GM11168 (cell line): ENCODE data around the gene STN1.

ENCODE experiments used
- in situ Hi-C: fragments of 300-500 bp; cut with MboI; formaldehyde crosslinking; loops from one replicate; pipeline ENCODE4 v1.12.0; 2022; ENCODE audit warnings: low sequenced_read_pairs; ENCODE audit not compliant: unreplicated experiment

The STN1 gene

GRCh38 chr10:103871006-103871405 lies 47.0 kb downstream of the STN1 start:
- in situ Hi-C loops = no loop called here

- in situ Hi-C loops = no loop called here
Measured at GRCh38 chr10:103870516-103870915, 47.5 kb downstream of the STN1 start.

DNA sequence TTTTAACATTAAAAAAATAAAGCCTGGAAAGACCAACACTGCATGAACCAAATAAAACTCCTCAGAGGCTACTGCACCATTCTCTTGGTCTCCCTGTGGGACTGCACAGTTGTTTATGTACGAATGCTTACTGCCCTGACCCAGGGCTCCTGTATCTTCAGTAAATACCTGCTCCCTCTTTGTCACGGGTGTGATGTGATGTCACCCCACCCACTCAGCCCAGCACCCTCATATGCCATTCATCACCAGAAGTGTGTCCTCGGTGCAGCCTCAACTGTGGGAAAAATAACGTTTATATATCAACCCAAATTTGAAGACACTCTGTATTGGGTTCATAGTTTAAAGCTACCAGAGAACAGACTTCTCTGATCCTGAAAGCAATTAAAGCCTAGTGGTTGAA lies 48.6 kb downstream of the STN1 start:
- in situ Hi-C loops = no loop called here

DNA sequence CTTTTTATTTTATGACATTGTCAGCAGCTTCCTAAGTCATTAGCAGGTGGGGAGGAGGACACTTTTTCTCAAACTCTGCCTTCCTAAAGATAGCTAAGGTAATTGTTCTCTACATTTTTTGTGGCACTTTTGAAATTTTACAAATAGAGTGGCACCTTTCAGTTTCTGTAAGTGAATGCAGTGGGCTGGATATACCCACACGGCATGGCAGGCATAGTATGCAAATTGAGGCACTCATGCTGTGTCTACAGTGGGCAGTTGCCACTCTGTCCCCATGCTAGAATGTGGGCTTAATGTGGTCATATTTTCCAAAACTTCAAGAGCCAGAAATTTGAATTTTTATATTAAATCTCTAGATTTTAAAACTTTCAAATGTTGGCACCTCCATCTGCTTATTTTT lies 49.8 kb downstream of the STN1 start:
- in situ Hi-C loops = no loop called here

GRCh38 chr10:103861505-103861904 lies 56.5 kb downstream of the STN1 start:
- in situ Hi-C loops = loop anchor here (5.0 kb wide), 1 partner anchor 139 kb away; no protein-coding TSS in a partner anchor

DNA sequence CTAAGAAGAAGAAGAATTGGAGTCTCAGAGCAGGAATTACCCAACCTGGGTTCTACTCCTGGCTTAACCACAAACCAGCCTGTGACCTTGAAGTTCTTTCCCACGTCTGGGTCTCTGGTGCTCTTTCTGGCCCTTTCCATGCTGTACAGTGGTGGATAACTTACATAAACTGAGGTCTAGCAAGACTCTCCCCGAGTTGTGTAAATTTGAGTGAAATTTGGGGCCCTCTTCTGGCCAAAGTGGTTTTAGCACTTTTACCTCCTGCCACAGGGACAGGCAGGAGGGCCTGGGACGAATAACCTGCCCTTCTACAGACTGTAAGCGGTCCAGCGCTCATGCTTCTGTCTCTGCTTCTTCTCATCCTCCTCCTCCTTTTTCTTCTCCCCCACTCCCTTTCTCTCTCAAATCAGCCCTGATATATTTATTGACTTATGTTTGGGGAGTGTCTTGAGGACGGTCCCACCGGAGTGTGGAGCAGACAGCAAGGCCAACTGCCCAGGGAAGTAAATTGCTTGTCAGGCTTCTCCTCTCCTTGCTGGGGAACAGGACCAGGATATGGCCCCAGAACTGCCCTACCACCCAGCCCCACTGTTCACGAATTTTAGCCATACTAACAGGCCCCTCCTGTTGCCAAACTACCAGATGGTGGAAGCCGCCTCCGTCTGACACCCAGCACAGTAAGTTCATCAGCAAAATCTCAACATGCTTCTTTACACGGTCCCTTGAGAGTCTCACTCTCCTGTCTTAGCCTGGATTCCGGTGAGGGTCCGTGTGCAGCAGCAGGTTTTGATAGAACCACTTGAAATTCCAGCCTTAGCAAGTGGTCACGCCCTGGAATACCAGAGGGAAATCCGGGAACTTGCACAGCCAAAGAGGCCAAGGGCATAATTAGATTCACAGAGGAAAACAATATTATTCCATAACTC lies 58.6 kb downstream of the STN1 start:
- in situ Hi-C loops = loop anchor here (5.0 kb wide), 1 partner anchor 137 kb away; no protein-coding TSS in a partner anchor

DNA sequence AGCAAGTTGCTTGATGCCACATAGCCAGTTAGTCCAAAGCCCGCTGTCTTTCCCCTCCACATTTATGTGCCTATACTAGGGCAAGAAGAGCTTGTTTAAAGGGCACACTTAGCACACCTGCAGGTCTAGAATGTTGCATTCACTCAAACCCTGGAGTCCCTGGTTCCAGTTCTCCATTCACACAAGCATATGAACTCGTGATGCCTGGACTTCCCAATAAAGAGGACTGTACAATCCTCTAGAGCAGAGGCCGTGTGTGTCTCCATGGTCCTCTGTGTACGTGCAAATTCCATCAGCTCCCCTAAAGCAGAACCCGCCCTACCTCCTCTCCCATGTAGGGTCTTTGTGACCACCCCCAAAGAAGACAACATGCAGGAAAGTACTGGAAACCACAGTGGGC lies 59.6 kb downstream of the STN1 start:
- in situ Hi-C loops = no loop called here

GRCh38 chr10:103856797-103857170 lies 61.2 kb downstream of the STN1 start:
- in situ Hi-C loops = no loop called here

DNA sequence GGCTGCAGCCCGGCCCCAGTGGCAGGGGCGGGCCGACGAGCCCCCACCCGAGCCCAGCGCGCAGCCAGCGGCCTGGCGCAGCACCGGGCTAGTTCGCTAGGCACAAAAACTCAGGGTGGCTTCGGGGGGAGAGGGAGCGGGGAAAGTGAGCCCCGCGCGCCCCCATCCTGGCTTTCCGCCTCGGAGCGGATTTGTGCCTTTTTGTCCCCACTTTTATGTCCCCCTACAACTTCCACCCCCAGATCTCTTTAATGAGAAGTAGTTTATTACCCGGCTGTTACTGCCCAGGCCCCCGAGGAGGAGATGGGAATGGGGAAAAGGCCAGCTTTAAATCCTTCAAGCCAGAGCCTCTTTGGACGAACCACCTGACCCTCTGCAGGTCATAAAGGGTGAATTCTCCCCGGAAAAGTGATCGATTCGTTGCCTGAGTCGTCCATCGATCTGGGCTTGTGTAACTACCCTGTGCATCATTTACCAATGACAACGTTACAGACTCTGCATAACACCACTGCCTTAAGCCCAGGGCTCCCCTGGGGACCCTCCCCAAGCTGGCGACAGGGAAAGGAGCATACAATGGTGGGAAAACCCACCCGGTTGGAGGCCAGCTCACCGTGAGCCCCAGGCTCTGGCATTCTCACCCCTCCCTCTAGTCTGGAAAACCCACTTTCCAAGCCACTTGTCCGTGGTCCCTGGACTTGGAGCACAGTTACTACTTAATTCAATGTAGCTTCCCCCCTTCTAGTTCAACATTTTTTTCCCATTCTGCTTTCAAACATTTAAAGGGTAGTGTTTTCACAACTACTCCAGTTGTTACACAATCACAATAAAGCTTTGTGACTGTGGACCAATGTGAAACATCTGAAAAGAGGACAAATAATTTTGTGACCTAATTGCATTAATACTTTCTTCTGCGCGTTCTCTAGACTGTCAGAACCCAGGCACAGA lies 61.9 kb downstream of the STN1 start:
- in situ Hi-C loops = no loop called here

- in situ Hi-C loops = no loop called here
Measured at GRCh38 chr10:103855424-103855823, 62.6 kb downstream of the STN1 start, which contains the start of gene SH3PXD2A. Gene SH3PXD2A (minus strand): TSS chr10:103855576. CDS start chr10:103855266, 310 bp downstream.

GRCh38 chr10:103854686-103855391 lies 63.1 kb downstream of the STN1 start:
- in situ Hi-C loops = no loop called here

- in situ Hi-C loops = no loop called here
Measured at GRCh38 chr10:103854265-103854685, 63.7 kb downstream of the STN1 start.

DNA sequence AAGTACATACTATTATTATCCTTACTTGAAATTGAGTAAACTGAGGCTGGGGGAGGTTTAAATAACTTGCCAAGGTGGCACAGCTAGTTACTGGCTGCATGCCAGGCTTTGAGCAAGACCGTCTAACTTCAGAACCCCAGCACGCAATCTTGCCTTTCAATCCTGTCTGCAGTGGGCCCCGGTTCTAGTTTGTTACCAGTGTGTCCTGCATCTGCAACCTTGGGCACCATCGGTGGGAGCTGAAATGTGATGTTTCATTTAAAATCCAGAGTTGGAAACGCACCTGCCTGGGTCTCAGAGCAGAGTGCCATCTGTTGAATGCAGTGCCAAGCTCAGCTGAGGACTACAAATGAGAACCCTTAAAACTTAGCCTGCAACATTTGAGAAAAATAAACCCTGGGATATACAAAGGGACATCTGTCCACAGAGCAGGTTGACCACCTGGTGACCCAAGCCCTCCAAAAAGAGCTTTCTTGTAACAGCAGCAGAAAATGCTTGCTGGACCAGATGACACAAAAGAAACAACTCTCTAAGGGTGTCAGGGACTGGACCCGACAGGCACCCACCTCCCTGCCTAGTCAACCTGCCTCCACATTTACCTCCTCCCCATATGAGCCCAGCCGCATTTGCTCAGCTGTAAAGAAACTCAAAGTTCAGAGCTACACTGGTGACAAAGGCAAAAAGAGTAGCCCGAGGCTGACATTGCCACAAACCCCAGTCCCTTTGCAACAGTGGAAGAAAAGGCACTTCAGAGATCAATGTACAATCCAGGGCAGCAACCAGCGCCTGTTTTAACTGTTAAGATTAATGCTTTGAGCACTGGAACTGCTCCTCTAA lies 64.3 kb downstream of the STN1 start:
- in situ Hi-C loops = no loop called here

DNA sequence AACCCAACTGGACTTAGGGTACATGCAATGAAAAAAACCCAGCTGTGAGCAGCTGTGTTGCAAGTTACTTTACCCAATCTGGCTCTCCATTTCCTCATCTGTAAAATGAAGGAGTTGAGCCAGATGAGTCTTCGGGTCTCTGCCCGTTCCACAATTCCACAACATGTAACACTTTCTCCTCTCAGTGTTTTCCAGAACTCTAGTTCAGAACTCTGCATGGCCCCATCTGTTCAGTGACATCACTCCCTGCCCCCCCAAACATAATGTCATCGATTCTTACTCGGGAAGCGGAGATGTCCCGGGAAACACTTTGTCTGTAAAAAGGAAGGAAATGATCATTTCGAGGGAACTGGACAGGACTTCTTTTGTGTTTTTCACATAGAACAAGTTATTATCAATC lies 65.1 kb downstream of the STN1 start:
- in situ Hi-C loops = no loop called here

GRCh38 chr10:103852189-103852711 lies 65.7 kb downstream of the STN1 start:
- in situ Hi-C loops = no loop called here

DNA sequence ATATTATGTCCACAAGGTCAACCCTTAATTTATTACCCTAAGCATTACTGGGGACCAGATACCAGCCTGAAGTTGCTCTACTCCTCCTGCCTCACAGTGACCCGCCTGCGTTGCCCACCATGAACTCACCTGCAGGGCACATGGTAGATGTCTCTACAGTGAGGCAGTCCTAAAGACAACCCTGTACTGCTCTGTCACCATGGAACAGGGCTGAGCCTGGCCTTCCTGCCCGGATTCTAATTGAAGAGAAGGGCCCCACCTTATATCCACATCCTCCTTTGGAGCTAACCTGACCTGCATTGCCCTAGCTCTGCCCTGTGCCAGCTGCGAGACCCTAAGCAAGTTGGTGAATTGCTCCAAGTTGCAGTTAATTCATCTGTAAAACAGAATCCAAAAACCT lies 66.7 kb downstream of the STN1 start:
- in situ Hi-C loops = no loop called here

DNA sequence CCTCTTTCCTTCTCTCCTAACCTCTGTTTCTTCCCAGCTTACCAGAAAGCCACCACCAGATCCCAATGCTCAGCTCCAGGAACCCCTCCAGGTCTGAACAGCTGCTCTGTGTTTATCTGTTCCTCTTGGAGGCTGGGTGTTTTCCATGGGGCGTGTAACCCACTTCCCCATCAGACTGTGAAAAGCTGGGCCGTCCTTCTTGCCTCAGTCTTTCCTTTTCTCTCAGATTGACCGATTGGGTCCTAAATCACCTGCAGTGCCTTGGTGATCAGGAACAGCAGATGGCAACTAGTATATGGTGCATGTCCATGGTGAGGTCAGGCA lies 67.5 kb downstream of the STN1 start:
- in situ Hi-C loops = no loop called here

GRCh38 chr10:103849880-103850571 lies 68.0 kb downstream of the STN1 start:
- in situ Hi-C loops = no loop called here
